GM19324 (cell line): ENCODE results near the gene SELENOV.
A peak's percentile ranks its signal among the peaks of the same experiment; 100 is the strongest.

ENCODE experiments used
- ATAC-seq: cut with Tn5 transposase; IDR thresholded peaks from one replicate; pipeline ENCODE4 v1.9.1; 2021; ENCODE audit warnings: mild to moderate bottlenecking, moderate library complexity; ENCODE audit not compliant: unreplicated experiment, low FRiP score

The SELENOV gene

DNA sequence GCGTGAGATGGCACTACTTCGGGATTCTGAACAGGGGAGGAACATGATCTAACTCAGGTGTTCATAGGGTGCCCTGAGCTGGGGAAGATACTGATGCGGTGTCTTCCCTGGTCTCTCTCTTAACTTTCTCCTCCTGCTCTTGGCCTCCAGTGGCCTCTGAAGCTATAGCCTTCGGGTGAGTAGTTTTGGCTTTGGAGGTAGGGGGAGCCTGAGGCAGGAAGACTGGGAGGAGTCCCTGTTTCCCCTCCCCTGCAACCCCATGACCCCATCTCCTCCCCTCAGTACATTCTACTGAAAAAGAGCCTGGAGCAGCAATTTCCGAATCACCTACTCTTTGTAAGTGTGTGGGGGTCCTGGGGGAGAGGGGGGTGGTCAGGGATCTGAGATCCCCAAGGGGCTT, 3.5 kb downstream of the SELENOV start:
- no peak for ATAC-seq

DNA sequence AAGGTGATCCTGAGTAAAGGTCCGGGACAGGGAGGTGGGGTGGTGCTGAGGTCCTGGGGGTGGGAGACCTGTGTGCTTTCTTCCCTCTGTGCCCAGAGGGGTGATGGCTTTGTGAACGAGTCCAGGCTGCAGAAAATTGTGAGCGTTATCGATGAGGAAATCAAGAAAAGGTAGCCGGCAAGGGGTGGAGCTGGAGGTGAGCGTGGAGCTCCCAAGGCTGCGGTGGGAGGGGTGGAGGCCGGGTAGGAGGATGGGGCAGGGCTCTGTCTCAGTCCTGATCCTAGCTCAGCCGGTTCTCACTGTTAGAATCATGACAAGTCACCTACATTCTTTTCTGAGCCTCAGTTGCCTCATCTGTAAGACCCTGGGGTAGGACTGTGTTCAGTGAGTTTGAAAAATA, 4.0 kb downstream of the SELENOV start:
- ATAC-seq = no peak

DNA sequence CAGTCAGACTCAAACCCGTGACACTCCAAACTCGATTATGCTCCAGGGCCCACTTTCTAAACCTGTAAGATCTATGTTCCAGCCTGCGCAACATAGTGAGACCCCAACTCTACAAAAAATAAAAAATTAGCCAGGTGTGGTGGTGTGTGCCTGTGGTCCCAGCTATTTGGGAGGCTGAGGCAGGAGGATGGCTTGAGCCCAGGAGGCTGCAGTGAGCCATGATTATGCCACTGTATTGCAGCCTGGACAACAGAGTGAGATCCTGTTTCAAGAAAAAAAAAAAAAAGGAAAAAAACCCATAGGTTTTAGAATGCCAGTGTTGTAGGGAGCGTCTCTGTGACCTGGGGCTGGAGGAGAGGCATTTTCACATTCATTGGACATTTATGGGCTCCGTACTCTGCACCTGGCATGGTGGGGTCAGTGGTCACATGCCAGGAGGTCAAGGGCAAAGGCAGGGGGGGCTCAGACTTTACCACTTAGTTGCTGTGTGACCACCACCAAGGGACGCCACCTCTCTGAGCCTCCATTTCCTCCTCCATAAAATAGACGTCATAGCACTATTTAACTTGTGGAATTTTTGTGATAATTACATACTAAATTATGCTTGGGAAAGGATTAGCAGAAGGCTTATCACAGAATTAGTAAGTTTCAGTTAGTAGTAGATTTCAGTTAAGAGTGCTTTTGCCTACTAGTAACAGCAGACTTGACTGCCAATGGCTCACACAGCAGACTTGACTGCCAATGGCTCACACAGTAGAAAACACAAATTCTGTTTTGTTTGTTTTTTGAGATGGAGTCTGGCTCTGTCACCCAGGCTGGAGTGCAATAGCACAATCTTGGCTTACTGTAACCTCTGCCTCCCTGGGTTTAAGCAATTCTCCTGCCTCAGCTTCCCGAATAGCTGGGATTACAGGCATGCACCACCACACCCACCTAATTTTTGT, 5.9 kb downstream of the SELENOV start:
- no peak for ATAC-seq

DNA sequence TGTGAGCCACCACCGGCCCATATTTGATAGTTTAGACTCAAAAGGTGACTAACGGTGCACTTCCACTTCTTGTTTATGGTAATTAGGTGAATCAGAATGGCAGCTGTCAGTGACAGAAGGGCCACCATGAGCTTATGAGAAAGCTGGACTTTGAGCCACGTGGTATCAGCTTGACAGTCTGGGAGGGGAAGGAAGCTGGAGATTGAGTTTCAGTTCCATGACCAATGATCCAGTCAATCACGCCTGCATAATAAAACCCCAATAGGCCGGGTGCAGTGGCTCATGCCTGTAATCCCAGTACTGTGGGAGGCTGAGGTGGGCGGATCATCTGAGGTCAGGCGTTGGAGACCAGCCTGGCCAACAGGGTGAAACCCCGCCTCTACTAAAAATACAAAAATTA, 9.6 kb downstream of the SELENOV start:
- ATAC-seq = no peak

DNA sequence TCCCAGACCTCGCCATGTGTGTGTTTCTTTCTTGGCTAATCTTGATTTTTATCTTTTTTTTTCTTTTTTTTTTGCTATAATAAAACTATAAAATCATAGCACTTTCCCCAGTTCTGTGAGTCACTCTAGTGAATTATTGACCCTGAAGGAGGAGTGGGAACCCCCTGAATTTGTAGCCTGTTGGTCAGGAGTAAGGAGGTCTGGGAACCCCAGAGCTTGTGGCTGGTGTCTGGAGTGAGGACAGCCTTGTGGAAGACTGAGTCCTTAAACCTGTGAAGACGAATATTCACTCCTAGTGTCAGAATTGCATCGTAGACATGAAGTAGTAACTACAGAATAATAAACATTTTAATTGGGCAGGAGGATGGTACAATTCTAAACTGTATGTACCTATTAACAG, 10.3 kb downstream of the SELENOV start:
- ATAC-seq = no peak

DNA sequence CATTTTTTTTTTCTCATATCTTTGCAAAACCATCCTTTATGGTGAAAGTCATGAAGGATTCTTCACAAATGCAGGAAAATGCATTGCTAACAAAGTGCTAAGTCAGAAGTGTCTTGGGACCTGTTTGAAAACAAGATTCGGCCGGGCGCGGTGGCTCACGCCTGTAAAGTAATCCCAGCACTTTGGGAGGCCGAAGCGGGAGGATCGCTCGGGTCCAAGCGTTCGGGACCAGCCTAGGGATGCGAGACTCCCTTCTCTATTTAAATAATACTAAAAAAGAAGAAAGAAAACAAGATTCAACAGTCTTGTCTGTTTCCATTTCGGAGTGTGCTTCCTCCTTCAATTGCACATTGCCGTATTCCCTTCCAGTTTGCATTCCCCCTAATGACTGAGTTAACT, 16.9 kb downstream of the SELENOV start:
- no peak for ATAC-seq

DNA sequence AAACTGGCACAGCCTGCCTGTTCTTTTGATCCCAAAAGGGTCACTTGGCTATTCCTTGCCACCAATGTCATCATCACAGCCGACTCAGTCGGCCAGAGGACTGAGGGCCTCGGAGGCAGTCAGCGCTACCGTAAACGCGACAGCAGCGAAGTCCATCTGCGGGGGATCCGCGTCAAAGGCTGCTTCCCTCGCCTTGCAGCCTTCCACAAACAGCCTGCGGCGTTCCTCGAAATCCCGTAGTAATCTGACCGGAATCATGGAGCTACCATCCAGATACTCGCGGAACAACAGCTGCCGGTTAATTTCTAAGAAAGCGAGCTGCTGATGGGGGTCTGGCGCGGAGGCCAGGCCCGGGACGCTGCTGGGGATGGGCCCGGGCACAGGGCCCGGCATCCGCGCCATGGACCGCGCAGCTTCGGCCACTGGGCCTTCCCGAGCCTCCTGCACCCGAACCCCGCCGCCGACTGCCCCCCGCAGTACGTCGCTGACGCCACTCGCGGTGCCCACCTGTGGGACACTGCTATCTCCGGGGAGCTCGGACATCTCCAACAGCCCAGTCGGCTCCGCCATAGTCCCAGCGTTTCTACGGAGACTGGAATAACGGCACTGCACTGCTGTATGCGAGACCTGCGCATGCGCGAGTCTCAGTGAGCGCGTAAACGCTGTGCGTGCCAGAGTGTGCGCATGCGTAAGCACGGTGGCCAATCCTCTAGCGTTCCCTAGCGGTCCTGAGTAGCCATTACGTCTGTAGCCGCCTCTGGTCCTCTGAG, 17.5 kb downstream of the SELENOV start, which contains the start of gene EID2B:
TSS of gene EID2B (minus strand) at position 620 of the 770 bp plus-strand sequence. CDS start at position 570, 50 bp downstream.
- ATAC-seq = peak; percentile 89

DNA sequence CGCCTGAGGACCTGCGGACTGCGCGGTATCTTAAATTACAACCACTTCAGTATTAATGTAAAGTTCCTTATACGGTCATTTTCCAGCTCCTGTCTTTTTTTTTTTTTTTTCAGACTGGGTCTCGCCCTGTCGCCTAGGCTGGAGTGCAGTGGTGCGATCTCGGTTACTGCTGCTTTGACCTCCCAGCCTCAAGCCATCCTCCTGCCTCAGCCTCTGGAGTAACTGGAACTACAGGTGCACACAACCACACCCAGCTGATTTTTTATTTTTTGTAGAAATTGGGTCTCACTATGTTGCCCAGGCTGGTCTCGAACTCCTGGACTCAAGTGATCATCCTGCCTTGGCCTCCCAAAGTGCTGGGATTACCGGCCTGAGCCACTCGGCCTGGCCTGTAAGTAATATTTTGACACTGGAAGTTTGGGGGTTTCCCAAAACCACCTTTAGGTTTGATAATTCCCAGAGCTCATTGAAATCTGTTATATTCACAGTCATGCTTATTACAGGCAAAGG, 18.1 kb downstream of the SELENOV start:
- no peak for ATAC-seq

DNA sequence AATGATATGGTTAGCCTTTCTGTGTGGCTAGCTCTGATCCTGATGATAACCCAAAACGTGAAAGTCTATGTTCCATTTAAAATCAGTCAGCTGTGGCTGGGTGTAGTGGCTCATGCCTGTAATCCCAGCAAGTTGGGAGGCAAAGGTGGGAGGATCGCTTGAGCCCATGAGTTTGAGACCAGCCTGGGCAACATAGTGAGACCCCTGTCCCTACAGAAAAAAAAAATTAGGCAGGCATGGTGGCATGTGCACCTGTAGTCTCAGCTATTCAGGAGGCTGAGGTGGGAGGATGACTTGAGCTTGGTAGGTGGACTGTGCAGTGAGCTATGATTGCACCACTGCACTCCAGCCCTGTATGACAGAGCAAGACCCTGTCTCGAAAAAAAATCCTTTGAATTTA, 18.9 kb downstream of the SELENOV start:
- ATAC-seq = no peak

DNA sequence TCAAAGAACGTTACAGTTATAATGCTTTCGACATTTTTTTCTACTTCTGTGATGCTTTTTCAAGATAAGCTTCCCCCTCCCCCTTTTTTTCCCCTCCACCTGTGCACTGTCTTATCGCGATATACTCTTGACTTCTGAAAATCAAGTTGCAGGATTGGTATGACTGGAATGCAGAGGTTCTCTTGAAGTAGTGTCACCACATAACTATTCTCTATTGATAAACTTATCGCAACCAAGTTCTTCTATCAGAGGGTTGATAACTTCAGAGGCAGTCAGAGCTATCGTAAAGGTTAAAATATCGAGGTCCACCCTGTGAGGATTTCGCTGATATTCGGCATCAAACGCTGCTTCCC, 24.2 kb downstream of the SELENOV start:
- no peak for ATAC-seq

DNA sequence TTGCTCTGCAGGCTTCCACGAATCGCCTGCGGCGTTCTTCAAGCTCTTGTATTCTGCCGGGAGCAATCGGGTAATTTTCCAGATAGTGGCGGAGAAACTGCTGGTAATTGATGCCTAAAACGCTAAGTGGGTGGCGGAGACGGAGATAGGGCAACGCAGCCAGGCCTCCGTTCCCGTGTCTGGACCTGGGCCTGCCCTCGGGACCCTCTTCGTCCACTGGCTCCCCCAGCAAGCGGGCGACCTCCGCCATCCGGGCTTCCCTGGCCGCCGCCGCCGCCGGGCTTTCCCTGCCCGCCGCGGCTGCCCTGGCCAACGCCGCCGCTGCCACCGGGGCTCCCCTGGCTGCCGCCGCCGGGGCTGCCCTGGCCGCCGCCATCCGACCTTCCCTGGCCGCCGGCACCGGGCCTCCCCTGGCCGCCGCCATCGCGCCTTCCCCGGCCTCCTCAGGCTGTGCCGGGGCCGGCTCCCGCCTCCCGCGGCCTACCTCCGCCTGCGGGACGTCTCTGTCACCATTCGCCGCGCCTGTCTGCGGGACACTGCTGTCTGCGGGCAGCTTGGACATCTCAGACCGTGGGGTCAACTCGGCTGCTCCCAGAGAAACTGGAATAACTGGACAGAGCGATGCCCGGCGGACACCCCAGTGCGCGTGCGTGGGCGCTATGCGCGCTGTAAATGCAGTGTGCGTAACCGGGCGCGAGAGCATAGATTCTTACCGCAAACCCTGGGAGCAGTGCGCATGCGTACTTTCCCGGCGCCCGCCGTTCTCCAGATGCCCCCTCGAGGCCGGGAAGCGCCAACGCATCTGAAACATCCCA, 24.8 kb downstream of the SELENOV start, which contains the start of gene EID2:
TSS of gene EID2 (minus strand) at position 644 of the 815 bp plus-strand sequence. CDS start at position 562, 82 bp downstream.
- peak; percentile 95 for ATAC-seq

DNA sequence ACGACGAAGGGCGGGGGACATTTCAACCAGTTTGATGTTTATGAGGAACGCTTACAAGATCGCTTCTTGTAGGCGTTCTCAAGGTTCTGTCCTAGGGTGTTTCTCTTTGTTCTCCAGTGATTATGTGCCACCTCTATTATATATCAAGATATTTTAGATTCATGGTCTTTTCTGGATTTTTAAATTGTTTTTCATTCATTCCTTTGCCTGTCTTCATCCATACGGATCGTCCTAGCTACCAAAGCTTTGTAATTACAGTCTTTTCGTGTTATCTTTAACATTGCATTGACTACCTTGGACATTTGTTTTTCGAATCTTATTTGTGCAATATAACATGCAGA, 25.4 kb downstream of the SELENOV start:
- ATAC-seq = no peak

DNA sequence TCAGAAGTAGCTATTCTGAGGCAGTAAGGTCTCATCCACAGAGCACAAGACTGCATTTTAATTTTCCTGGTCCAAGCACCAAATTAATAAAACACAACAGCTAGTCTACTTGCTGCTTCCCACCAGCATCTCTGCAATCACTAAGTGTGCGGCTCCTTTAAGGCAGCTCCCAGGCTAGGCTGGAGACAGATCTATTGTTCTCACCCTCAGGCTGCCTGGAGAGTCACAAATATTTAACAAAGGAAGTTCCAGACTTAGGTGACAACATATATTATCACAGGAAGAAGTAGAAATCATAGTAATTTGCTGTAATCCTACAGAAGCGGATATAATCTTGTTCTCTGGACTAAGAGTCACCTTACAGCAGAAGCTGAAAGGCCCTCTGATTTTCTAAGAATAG, 27.3 kb downstream of the SELENOV start:
- no peak for ATAC-seq

DNA sequence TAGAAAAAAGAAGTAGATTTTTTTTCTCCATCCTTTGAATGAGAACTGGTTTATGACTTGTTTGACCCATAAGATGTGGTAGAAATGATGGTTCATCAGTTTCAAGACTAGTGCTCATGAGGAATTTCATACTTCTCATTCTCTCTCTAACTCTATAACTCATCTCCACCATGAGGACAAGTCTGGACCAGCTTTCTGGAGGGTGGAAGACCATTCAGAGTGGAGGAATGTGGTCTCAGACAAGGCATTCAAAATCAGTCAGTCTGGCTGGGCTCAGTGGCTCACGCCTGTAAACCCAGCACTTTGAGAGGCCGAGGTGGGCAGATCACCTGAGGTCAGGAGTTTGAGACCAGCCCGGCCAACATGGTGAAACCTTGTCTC, 28.5 kb downstream of the SELENOV start:
- ATAC-seq = no peak

DNA sequence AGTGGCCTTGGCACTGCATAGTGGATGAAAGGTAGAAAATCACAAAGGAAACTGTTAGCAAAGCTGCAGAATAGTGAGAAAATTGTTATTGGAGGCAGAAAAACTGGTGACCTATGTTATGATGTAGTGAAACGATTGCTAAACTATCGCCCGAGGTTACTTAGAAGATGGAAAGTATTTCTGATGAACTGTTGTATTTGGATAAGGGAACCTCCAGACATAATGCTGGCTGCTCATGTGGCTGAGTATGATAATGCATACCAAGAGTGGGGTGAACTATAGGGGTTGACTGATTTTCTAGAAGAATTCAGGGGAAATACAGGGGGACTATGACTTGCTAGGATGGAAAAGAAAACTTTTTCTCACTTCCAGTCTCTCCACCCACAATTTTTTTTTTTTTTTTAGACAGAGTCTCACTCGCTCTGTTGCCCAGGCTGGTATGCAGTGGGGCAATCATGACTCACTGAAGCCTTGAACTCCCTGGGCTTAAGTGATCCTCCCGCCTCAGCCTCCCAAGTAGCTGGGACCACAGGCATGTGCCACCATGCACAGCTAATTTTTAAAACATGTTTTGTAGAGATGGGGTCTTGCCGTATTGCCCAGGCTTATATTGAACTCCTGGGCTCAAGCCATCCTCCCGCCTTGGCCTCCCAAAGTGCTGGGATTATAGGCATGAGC, 29.4 kb downstream of the SELENOV start:
- ATAC-seq = no peak

DNA sequence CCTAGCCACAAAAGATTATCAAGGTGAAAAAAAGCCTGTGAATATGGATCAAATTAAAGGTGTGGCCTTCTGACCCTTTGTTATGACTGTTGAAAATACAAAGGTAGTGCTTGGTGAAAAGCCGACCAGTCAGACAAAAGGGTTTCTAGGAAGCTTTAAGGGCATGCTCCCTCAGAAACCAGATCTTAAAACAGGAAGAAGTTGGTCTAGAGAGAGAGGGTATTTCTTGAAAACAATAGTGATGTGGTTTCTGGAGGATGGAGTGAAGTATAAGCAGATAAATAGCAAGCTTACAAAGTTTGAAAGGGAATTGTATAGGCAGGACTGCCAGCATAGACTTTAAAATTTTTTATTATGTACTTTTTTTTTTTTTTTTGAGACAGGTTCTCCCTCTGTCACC, 30.0 kb downstream of the SELENOV start:
- no peak for ATAC-seq

DNA sequence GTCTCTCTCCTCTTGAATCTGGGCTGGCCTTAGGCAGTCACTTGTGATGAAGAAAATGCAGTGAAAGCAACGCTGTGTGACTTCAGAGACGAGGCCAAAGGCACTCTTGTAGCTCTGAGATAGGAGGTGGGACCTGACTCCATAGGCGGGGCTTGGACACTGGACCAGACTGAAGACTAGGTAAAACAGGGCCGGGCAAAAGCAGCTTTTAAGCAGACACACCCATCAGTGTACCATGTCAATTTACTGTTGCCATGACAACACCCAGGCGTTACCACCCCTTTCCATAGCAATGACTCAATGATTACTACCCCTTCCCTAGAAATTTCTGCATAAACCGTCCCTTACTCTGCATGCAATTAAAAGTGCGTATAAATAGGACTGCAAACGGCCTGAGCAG, 31.7 kb downstream of the SELENOV start:
- ATAC-seq = no peak

DNA sequence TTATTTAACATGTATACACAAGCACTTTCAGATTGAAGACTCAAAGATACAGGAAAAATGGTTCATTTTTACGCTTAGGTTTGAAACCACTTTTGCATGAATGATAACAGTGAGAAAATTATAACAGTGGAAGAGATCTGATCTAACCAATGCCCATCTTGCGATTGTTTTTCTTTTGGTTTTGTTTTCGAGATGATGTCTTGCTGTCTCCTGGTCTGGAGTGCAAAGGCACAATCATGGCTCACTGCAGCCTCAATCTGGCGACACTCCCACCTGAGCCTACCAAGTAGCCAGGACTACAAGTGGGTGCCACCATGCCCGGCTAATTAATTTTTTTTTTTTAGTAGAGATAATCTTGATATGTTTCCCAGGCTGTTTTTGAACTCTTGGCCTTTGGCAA, 35.3 kb downstream of the SELENOV start:
- ATAC-seq = no peak

DNA sequence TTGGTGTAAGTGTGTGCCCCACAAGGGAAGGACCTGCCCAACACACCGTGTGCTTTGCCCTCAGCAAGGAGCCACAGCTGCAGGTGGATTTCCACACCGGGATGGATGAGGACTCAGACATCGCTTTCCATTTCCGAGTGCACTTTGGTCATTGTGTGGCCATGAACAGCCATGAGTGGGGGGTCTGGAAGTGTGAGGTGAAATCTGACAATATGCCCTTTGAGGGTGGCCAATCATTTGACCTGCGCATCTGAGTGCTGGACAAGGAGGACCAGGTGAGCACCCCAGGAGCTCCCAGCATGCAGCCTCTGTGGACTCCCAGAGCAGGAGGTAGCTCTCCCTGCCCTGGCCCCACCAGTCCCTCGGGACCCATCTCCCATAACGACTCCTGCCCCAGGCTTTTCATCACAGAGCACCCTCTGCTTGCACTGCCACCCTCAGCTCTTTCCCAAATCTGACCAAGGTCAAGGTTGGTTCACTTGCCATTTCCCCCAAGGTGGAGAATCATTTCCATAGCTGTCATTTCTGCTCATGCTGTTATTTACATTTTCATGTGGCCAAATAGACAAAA, 38.2 kb downstream of the SELENOV start:
- no peak for ATAC-seq
